ENCODE results near the gene KIRREL2. TPM values are rescaled to one million over a fixed set of nuclear protein-coding genes. Genes with fewer than 3 reads are reported as not detected.

KIRREL2 gene
- total RNA-seq, 1 experiment from 2014 or later, result 3.1 TPM

- Histone ChIP-seq H3K4me1 (ENCODE audit: insufficient read depth, low read length) (peaks cover 8% of the 10 kb centered on the region; the same call in 1 of the 2 replicates), H3K56ac (ENCODE audit: insufficient read length, low read depth, low read length) (no peak overlapping the region), H3K27me3 (ENCODE audit: insufficient read depth, low read length) (peaks cover 5% of the 10 kb centered on the region; the same call in 1 of the 2 replicates), H3K18ac (ENCODE audit: insufficient read length, low read depth, low read length) (no peak overlapping the region), H3K9me3 (ENCODE audit: control insufficient read depth, low read depth, low read length) (no peaks in the 10 kb centered on the region), H3K9ac (ENCODE audit: extremely low read depth, insufficient read length, low read length) (no peak overlapping the region), H3K79me2 (ENCODE audit: insufficient read depth, low read length) (no peaks in the 10 kb centered on the region), H2AFZ (ENCODE audit: low read length) (no peak overlapping the region), H3K14ac (ENCODE audit: insufficient read depth, low read length) (no peak overlapping the region), H3K23ac (ENCODE audit: insufficient read length, low read depth, low read length) (no peak overlapping the region), H4K8ac (replicated peaks; ENCODE audit: insufficient read length, low read depth, low read length) (no peak overlapping the region), H2BK120ac (ENCODE audit: low read depth, low read length, poor library complexity, severe bottlenecking) (no peak overlapping the region), H2BK15ac (ENCODE audit: low read depth, low read length) (no peak overlapping the region), H2BK12ac (ENCODE audit: insufficient read length, low read depth, low read length) (no peak overlapping the region), H3K27ac (ENCODE audit: insufficient read length, low read depth, low read length) (no peak overlapping the region), H3K79me1 (ENCODE audit: insufficient read depth, low read depth, low read length, poor library complexity, severe bottlenecking) (no peaks in the 10 kb centered on the region), H2BK20ac (ENCODE audit: low read depth, low read length, poor library complexity, severe bottlenecking) (no peak overlapping the region), H3T11ph (ENCODE audit: low read length) (no peak overlapping the region), H3K4me2 (ENCODE audit: insufficient read depth, insufficient read length, low read length) (no peak overlapping the region), H2AK5ac (ENCODE audit: insufficient read length, low read length) (no peak overlapping the region), H3K4ac (ENCODE audit: low read depth, low read length) (no peak overlapping the region), H3K23me2 (ENCODE audit: insufficient read length, low read depth, low read length, poor library complexity, severe bottlenecking) (peaks cover 14% of the 10 kb centered on the region), H4K5ac (ENCODE audit: insufficient read length, low read depth, low read length) (no peak overlapping the region), H4K91ac (ENCODE audit: insufficient read length, low read depth, low read length) (no peak overlapping the region), H4K20me1 (ENCODE audit: control insufficient read depth, insufficient read depth, insufficient read length) (no peaks in the 10 kb centered on the region), H2BK5ac (ENCODE audit: insufficient read length, low read length) (no peak overlapping the region)
- TF ChIP-seq, protein P1, sequence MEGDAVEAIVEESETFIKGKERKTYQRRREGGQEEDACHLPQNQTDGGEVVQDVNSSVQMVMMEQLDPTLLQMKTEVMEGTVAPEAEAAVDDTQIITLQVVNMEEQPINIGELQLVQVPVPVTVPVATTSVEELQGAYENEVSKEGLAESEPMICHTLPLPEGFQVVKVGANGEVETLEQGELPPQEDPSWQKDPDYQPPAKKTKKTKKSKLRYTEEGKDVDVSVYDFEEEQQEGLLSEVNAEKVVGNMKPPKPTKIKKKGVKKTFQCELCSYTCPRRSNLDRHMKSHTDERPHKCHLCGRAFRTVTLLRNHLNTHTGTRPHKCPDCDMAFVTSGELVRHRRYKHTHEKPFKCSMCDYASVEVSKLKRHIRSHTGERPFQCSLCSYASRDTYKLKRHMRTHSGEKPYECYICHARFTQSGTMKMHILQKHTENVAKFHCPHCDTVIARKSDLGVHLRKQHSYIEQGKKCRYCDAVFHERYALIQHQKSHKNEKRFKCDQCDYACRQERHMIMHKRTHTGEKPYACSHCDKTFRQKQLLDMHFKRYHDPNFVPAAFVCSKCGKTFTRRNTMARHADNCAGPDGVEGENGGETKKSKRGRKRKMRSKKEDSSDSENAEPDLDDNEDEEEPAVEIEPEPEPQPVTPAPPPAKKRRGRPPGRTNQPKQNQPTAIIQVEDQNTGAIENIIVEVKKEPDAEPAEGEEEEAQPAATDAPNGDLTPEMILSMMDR (conservative IDR thresholded peaks at IDR 0.05), result peak; percentile 53
- WGBS (ENCODE audit: extremely low coverage, insufficient read length, low lambda C conversion rate), result no CpG with 5 or more reads among the region's 12 CpGs
- H3K27ac Mint-ChIP-seq, result peak overlapping the region in 2 of 3 experiments; percentile 2 to 98; a peak in 2 of 7 replicates
- peaks cover 14 to 35% of the 10 kb centered on the region in 2 experiments for H3K4me1 Mint-ChIP-seq
- no peaks in the 10 kb centered on the region; a peak in 2 of 5 replicates for H3K9me3 Mint-ChIP-seq
- H3K27me3 Mint-ChIP-seq (ENCODE audit: low read depth), result peaks cover 27% of the 10 kb centered on the region
- peaks cover 2 to 8% (median 6%) of the 10 kb centered on the region in 3 experiments; a peak in 6 of 7 replicates for H3K36me3 Mint-ChIP-seq (ENCODE audit: insufficient read depth in 1 of 3, low read depth in 3 of 3)
- peak overlapping the region; percentile 66 to 88 for H3K4me3 Mint-ChIP-seq
- peak; percentile 60 for DNase-seq
These were observed 14.1 kb downstream of the KIRREL2 start for GRCh38 chr19:35870798-35871197.
